Endodermal cell (in vitro differentiated cells): ENCODE results near the gene TTLL10. TPM values are rescaled to one million over a fixed set of nuclear protein-coding genes. Genes with fewer than 3 reads are reported as not detected.

Experiments
- DNase-seq: peaks from one replicate; pipeline ENCODE4 v3.0.0-alpha.2; 2017
- H3K27ac ChIP-seq: 2 replicates; pipeline ENCODE4 v1.5.1; 2013; ENCODE audit warnings: mild to moderate bottlenecking, low read depth, low read length, moderate library complexity
- H3K27me3 ChIP-seq: 2 replicates; pipeline ENCODE4 v1.6.1; 2013; ENCODE audit warnings: mild to moderate bottlenecking, low read length, moderate library complexity; ENCODE audit not compliant: insufficient read depth, control insufficient read depth, poor library complexity, severe bottlenecking
- H3K36me3 ChIP-seq: 2 replicates; pipeline ENCODE4 v1.7.0; 2013; ENCODE audit warnings: mild to moderate bottlenecking, low read length, moderate library complexity; ENCODE audit not compliant: control insufficient read depth, insufficient read depth
- H3K4me1 ChIP-seq: one replicate; pipeline ENCODE4 v1.7.0; 2013; ENCODE audit warnings: low read length; ENCODE audit not compliant: control insufficient read depth, insufficient read depth
- H3K4me3 ChIP-seq: 2 replicates; pipeline ENCODE4 v1.5.1; 2013; ENCODE audit warnings: mild to moderate bottlenecking, low read length, moderate library complexity
- H3K9ac ChIP-seq: 2 replicates; pipeline ENCODE4 v1.6.1; 2013; ENCODE audit warnings: mild to moderate bottlenecking, low read length, moderate library complexity; ENCODE audit not compliant: poor library complexity, severe bottlenecking; ENCODE audit errors: extremely low read depth
- H3K9me3 ChIP-seq: 2 replicates; pipeline ENCODE4 v1.6.1; 2013; ENCODE audit warnings: mild to moderate bottlenecking, low read length, moderate library complexity; ENCODE audit not compliant: control insufficient read depth
- H3K27ac Mint-ChIP-seq: 2 replicates; pipeline ENCODE4 v1.8.0; 2020; ENCODE audit warnings: mixed read lengths
- H3K27me3 Mint-ChIP-seq: 2 replicates; pipeline ENCODE4 v1.8.0; 2021; ENCODE audit warnings: mild to moderate bottlenecking, mixed read lengths; ENCODE audit not compliant: insufficient read depth
- H3K36me3 Mint-ChIP-seq: 2 replicates; pipeline ENCODE4 v1.8.0; 2020; ENCODE audit warnings: low read depth, mixed read lengths
- H3K4me1 Mint-ChIP-seq: 2 replicates; pipeline ENCODE4 v1.8.0; 2020; ENCODE audit warnings: mixed read lengths
- H3K4me3 Mint-ChIP-seq: 2 replicates; pipeline ENCODE4 v1.8.0; 2020; ENCODE audit warnings: mild to moderate bottlenecking, moderate library complexity, mixed read lengths
- H3K9me3 Mint-ChIP-seq: 2 replicates; pipeline ENCODE4 v1.8.0; 2020; ENCODE audit warnings: mild to moderate bottlenecking, mixed read lengths
- WGBS, 2 experiments: methylation state at CpG; one replicate each; pipeline versions ENCODE4 v1.1.5 to v1.1.7; 2013; ENCODE audit warnings: missing lambda C conversion rate in 2 of 2, mixed read lengths in 1 of 2; ENCODE audit not compliant: insufficient coverage in 1 of 2, insufficient read length in 1 of 2; 5-methylcytosine and 5-hydroxymethylcytosine counted together
- total RNA-seq, 2 donors: library from RNA; stranded (reverse); fragmentation: NEBNext Ultra II Directional in 1 of 2; extraction: Animal tissue kit (Norgen Biotek cat#: 25700) in 1 of 2; gene quantifications; 2 replicates in 1 of 2; 3 replicates in 1 of 2; pipeline ENCODE4 v1.2.1, GENCODE V29; 2021
- TF ChIP-seq, protein P1 (sequence below): fragments of 200-600 bp; sonication (generic); conservative IDR thresholded peaks from 2 replicates; pipeline ENCODE4 v1.5.0; 2021; ENCODE audit warnings: antibody characterized with exemption, mild to moderate bottlenecking

The TTLL10 gene
- total RNA-seq, 2 donors from 2014 or later, result 0.93 to 1.2 TPM

DNA sequence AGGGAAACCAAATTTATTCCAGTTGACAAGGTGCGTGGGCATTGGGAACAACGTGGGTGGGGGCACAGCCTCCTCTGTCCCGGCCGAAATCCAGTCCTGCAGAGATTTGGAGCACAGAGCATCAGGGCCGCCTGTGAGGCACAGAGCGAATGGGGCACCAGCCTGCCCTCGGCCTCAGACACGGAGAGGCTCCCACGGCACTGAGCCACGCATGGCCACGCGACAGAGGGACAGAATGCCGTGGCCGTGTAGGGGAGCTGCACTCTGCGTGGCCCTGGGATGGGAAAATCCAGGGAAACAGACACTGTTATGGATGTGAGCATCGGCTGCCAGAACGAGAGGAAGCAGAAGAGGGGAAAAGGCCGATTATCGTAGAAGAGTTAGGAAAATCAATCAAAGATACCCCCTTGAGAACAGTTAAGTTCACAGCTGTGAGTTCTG, 44.3 kb upstream of the TTLL10 start:
- Histone ChIP-seq H3K9ac (no peak overlapping the region), H3K27me3 (no peaks in the 10 kb centered on the region), H3K27ac (no peak overlapping the region), H3K4me1 (no peaks in the 10 kb centered on the region), H3K36me3 (no peaks in the 10 kb centered on the region), H3K9me3 (no peaks in the 10 kb centered on the region), H3K4me3 (no peak overlapping the region)
- Mint-ChIP-seq H3K36me3 (no peaks in the 10 kb centered on the region), H3K4me3 (no peak overlapping the region), H3K4me1 (peaks cover 2% of the 10 kb centered on the region), H3K27me3 (no peaks in the 10 kb centered on the region), H3K27ac (no peak overlapping the region), H3K9me3 (no peaks in the 10 kb centered on the region)
- TF ChIP-seq, protein P1, sequence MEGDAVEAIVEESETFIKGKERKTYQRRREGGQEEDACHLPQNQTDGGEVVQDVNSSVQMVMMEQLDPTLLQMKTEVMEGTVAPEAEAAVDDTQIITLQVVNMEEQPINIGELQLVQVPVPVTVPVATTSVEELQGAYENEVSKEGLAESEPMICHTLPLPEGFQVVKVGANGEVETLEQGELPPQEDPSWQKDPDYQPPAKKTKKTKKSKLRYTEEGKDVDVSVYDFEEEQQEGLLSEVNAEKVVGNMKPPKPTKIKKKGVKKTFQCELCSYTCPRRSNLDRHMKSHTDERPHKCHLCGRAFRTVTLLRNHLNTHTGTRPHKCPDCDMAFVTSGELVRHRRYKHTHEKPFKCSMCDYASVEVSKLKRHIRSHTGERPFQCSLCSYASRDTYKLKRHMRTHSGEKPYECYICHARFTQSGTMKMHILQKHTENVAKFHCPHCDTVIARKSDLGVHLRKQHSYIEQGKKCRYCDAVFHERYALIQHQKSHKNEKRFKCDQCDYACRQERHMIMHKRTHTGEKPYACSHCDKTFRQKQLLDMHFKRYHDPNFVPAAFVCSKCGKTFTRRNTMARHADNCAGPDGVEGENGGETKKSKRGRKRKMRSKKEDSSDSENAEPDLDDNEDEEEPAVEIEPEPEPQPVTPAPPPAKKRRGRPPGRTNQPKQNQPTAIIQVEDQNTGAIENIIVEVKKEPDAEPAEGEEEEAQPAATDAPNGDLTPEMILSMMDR, result no peak
- 93 to 98% methylated on average over 19 of the region's 19 CpGs for WGBS, 2 experiments
- no peak for DNase-seq

- H3K4me1 ChIP-seq, result no peaks in the 10 kb centered on the region
- no peaks in the 10 kb centered on the region for H3K9me3 Mint-ChIP-seq
- H3K9ac ChIP-seq, result no peak overlapping the region
- no peak for DNase-seq
- no peaks in the 10 kb centered on the region for H3K36me3 Mint-ChIP-seq
- H3K4me3 ChIP-seq, result no peak overlapping the region
- no peaks in the 10 kb centered on the region for H3K4me1 Mint-ChIP-seq
- no peak overlapping the region for H3K27ac Mint-ChIP-seq
- H3K27ac ChIP-seq, result no peak overlapping the region
- no peaks in the 10 kb centered on the region for H3K27me3 Mint-ChIP-seq
- TF ChIP-seq, protein P1, result no peak
- WGBS, 2 experiments, result 88 to 92% methylated on average over 36 to 43 of the region's 43 CpGs
- H3K9me3 ChIP-seq, result no peaks in the 10 kb centered on the region
- H3K36me3 ChIP-seq, result no peaks in the 10 kb centered on the region
- no peak overlapping the region for H3K4me3 Mint-ChIP-seq
- no peaks in the 10 kb centered on the region for H3K27me3 ChIP-seq
Observed at GRCh38 chr1:1130206-1131120, 43.2 kb upstream of the TTLL10 start.

DNA sequence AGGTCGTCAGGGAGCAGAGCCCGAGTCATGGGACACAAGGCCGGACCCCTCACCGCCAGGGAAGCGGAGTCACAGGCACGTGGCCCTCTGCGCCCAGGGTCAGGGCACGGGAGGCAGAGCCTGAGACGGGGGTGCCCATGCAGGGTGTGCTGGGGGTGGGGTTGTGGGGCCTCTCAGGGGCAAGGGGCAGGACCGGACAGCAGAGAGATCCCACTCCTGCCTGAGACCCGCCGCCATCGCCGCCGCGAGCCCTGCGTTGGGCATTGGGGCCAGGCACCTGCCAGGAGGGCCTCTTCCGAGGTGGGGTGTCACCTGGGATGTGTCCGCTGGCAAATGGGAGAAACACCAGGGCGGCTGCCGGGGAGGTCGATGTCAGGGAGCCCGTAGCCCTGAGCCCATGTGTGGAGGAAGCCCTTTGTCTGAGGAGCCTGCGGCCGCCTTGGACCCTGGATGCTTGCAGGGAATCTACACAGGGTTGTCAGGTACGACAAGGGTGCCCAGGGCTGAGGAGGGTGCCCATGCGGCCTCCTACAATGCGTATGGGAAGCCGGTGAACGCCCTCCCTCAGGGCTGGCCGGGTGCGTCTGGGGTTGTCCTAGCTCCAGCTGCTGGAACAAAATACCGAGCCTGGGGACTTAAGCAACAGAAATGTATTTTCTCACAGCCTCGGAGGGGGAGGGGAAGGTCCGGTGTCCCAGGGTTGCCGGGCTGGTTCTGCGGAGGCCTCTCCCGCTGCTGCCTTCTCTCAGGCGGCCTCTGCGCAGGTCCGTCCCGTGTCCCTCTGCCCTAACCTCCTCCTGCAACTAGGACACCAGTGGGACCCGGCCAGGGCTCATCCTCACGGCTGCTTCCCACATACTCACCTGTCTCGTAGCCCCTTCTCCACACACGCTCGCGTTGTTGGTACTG, 41.4 kb upstream of the TTLL10 start:
- TF ChIP-seq, protein P1, result no peak
- Histone ChIP-seq H3K36me3 (no peaks in the 10 kb centered on the region), H3K4me1 (no peaks in the 10 kb centered on the region), H3K4me3 (no peak overlapping the region), H3K9ac (no peak overlapping the region), H3K27me3 (no peaks in the 10 kb centered on the region), H3K9me3 (no peaks in the 10 kb centered on the region), H3K27ac (no peak overlapping the region)
- WGBS, 2 experiments, result 93 to 94% methylated on average over 31 to 48 of the region's 48 CpGs
- no peak for DNase-seq
- Mint-ChIP-seq H3K4me1 (no peaks in the 10 kb centered on the region), H3K27ac (no peak overlapping the region), H3K27me3 (no peaks in the 10 kb centered on the region), H3K9me3 (no peaks in the 10 kb centered on the region), H3K36me3 (no peaks in the 10 kb centered on the region), H3K4me3 (no peak overlapping the region)
